HG03097 (cell line): ENCODE results near the gene MLIP.

Experiments
- ATAC-seq: cut with Tn5 transposase; IDR thresholded peaks from one replicate; pipeline ENCODE4 v1.9.1; 2021; ENCODE audit not compliant: unreplicated experiment, low FRiP score

Gene MLIP

GRCh38 chr6:54096811-54097210 lies 14.4 kb upstream of the MLIP start:
- no peak for ATAC-seq

GRCh38 chr6:54097753-54098152 lies 13.5 kb upstream of the MLIP start:
- no peak for ATAC-seq

- ATAC-seq: no peak
These were observed 12.7 kb upstream of the MLIP start for GRCh38 chr6:54098450-54099044.

- ATAC-seq: no peak
These were observed 12.0 kb upstream of the MLIP start for GRCh38 chr6:54099225-54099624.

- ATAC-seq: peak; percentile 90
These were observed 10.7 kb upstream of the MLIP start for GRCh38 chr6:54100411-54101006.

- ATAC-seq: no peak
These were observed 9.0 kb upstream of the MLIP start for GRCh38 chr6:54102238-54102637.

- no peak for ATAC-seq
These were observed 7.7 kb upstream of the MLIP start for GRCh38 chr6:54103497-54103896.

GRCh38 chr6:54106727-54107126 lies 4.5 kb upstream of the MLIP start:
- no peak for ATAC-seq

GRCh38 chr6:54107470-54108090 lies 3.7 kb upstream of the MLIP start:
- no peak for ATAC-seq

GRCh38 chr6:54108271-54108670 lies 3.0 kb upstream of the MLIP start:
- ATAC-seq: no peak

GRCh38 chr6:54109586-54109985 lies 1.7 kb upstream of the MLIP start:
- ATAC-seq: no peak

- ATAC-seq: no peak
These were observed 958 bp downstream of the MLIP start for GRCh38 chr6:54112151-54112650.

GRCh38 chr6:54114991-54115390 lies 3.7 kb downstream of the MLIP start:
- ATAC-seq: no peak

- no peak for ATAC-seq
These were observed 4.7 kb downstream of the MLIP start for GRCh38 chr6:54115966-54116365.

- ATAC-seq: no peak
These were observed 6.9 kb downstream of the MLIP start for GRCh38 chr6:54118117-54118516.

GRCh38 chr6:54125493-54125892 lies 14.2 kb downstream of the MLIP start:
- no peak for ATAC-seq

GRCh38 chr6:54130179-54130578 lies 18.9 kb downstream of the MLIP start:
- no peak for ATAC-seq

- ATAC-seq: no peak
These were observed 21.3 kb downstream of the MLIP start for GRCh38 chr6:54132587-54132986.

GRCh38 chr6:54133186-54133585 lies 21.9 kb downstream of the MLIP start:
- no peak for ATAC-seq

- no peak for ATAC-seq
These were observed 23.7 kb downstream of the MLIP start for GRCh38 chr6:54134935-54135334.

GRCh38 chr6:54135665-54136369 lies 24.6 kb downstream of the MLIP start:
- no peak for ATAC-seq
